Measurements from ENCODE around the gene EXOC3. TPM values are rescaled to one million over a fixed set of nuclear protein-coding genes. Genes with fewer than 3 reads are reported as not detected.

The EXOC3 gene
- total and polyA plus RNA-seq, 4 donors, result 31.3 to 88.9 (median 59.9) TPM

GRCh38 chr5:439636-440035 lies 3.3 kb upstream of the EXOC3 start:
- H3K4me3 ChIP-seq (ENCODE audit: low read length in 2 of 2), result no peak overlapping the region
- ATAC-seq (ENCODE audit: low FRiP score), result no peak
- H3K9me3 ChIP-seq (ENCODE audit: control insufficient read depth, low read length), result no peaks in the 10 kb centered on the region
- H3K4me1 ChIP-seq (ENCODE audit: control insufficient read depth in 1 of 2, insufficient read depth in 2 of 2, low read length in 2 of 2), result no peaks in the 10 kb centered on the region
- DNase-seq, result peak; percentile 32 to 68
- H3K27ac ChIP-seq (ENCODE audit: low read depth in 1 of 2, low read length in 2 of 2), result no peak overlapping the region
- no peaks in the 10 kb centered on the region for H3K36me3 ChIP-seq (ENCODE audit: control insufficient read depth in 1 of 2, insufficient read depth in 2 of 2, low read length in 1 of 2)
- 80 to 86% methylated on average over 14 of the region's 14 CpGs for WGBS, 2 donors
- intact Hi-C loops (cut with DNase I), result loop anchor here (5.0 to 10.0 kb wide), 4 partner anchors 122 to 455 kb away; partner anchors contain the start of genes BRD9 (in 1 of the 2), CEP72 (in 1 of the 2), PDCD6 (in 1 of the 2) and TRIP13 (in 1 of the 2)
- no peaks in the 10 kb centered on the region for H3K27me3 ChIP-seq (ENCODE audit: control insufficient read depth in 1 of 2, insufficient read depth in 2 of 2, low read length in 1 of 2)

GRCh38 chr5:440401-441201 lies 2.4 kb upstream of the EXOC3 start:
- H3K36me3 ChIP-seq (ENCODE audit: control insufficient read depth in 1 of 2, insufficient read depth in 2 of 2, low read length in 1 of 2), result no peaks in the 10 kb centered on the region
- no peak overlapping the region for H3K27ac ChIP-seq (ENCODE audit: low read depth in 1 of 2, low read length in 2 of 2)
- ATAC-seq (ENCODE audit: low FRiP score) (no peak), DNase-seq (peak; percentile 33 to 45)
- intact Hi-C loops (cut with DNase I), result loop anchor here in 1 of 2 donors (5.0 to 10.0 kb wide), 3 partner anchors 168 to 454 kb away; partner anchors contain the start of genes BRD9, CEP72, PDCD6 and TRIP13
- no peaks in the 10 kb centered on the region for H3K27me3 ChIP-seq (ENCODE audit: control insufficient read depth in 1 of 2, insufficient read depth in 2 of 2, low read length in 1 of 2)
- H3K4me1 ChIP-seq (ENCODE audit: control insufficient read depth in 1 of 2, insufficient read depth in 2 of 2, low read length in 2 of 2), result no peaks in the 10 kb centered on the region
- no peaks in the 10 kb centered on the region for H3K9me3 ChIP-seq (ENCODE audit: control insufficient read depth, low read length)
- 78 to 81% methylated on average over 18 of the region's 18 CpGs for WGBS, 2 donors
- no peak overlapping the region for H3K4me3 ChIP-seq (ENCODE audit: low read length in 2 of 2)

- no peaks in the 10 kb centered on the region for H3K9me3 ChIP-seq (ENCODE audit: control insufficient read depth, low read length)
- H3K36me3 ChIP-seq (ENCODE audit: control insufficient read depth in 1 of 2, insufficient read depth in 2 of 2, low read length in 1 of 2), result no peaks in the 10 kb centered on the region
- H3K4me1 ChIP-seq (ENCODE audit: control insufficient read depth in 1 of 2, insufficient read depth in 2 of 2, low read length in 2 of 2), result no peaks in the 10 kb centered on the region
- H3K27ac ChIP-seq (ENCODE audit: low read depth in 1 of 2, low read length in 2 of 2), result no peak overlapping the region
- 87 to 88% methylated on average over 5 of the region's 5 CpGs for WGBS, 2 donors
- peak overlapping the region in 1 of 2 donors; percentile 71 for H3K4me3 ChIP-seq (ENCODE audit: low read length in 2 of 2)
- DNase-seq, result peak in 1 of 2 donors; percentile 27
- no peaks in the 10 kb centered on the region for H3K27me3 ChIP-seq (ENCODE audit: control insufficient read depth in 1 of 2, insufficient read depth in 2 of 2, low read length in 1 of 2)
- intact Hi-C loops (cut with DNase I), result loop anchor here in 1 of 2 donors (5.0 to 10.0 kb wide), 3 partner anchors 170 to 453 kb away; partner anchors contain the start of genes BRD9, CEP72, PDCD6 and TRIP13
- no peak for ATAC-seq (ENCODE audit: low FRiP score)
These were observed 1.0 kb upstream of the EXOC3 start for GRCh38 chr5:441996-442334.

GRCh38 chr5:443239-444151 lies 519 bp downstream of the EXOC3 start:
- H3K4me1 ChIP-seq (ENCODE audit: control insufficient read depth in 1 of 2, insufficient read depth in 2 of 2, low read length in 2 of 2), result no peaks in the 10 kb centered on the region
- peak overlapping the region; percentile 59 to 71 for H3K4me3 ChIP-seq (ENCODE audit: low read length in 2 of 2)
- peak overlapping the region in 1 of 2 donors; percentile 19 for H3K27ac ChIP-seq (ENCODE audit: low read depth in 1 of 2, low read length in 2 of 2)
- DNase-seq, result peak in 1 of 2 donors; percentile 70
- ATAC-seq (ENCODE audit: low FRiP score), result peak; percentile 5
- no peaks in the 10 kb centered on the region for H3K27me3 ChIP-seq (ENCODE audit: control insufficient read depth in 1 of 2, insufficient read depth in 2 of 2, low read length in 1 of 2)
- intact Hi-C loops (cut with DNase I), result loop anchor here in 1 of 2 donors (5.0 to 10.0 kb wide), 3 partner anchors 171 to 451 kb away; partner anchors contain the start of genes BRD9, CEP72, PDCD6 and TRIP13
- WGBS, 2 donors, result 16 to 19% methylated on average over 44 to 62 of the region's 62 CpGs
- no peaks in the 10 kb centered on the region for H3K9me3 ChIP-seq (ENCODE audit: control insufficient read depth, low read length)
- peaks cover 0 to 8% of the 10 kb centered on the region in 2 donors for H3K36me3 ChIP-seq (ENCODE audit: control insufficient read depth in 1 of 2, insufficient read depth in 2 of 2, low read length in 1 of 2)

GRCh38 chr5:444226-444625 lies 1.2 kb downstream of the EXOC3 start:
- peaks cover 0 to 8% of the 10 kb centered on the region in 2 donors for H3K36me3 ChIP-seq (ENCODE audit: control insufficient read depth in 1 of 2, insufficient read depth in 2 of 2, low read length in 1 of 2)
- peak overlapping the region in 1 of 2 donors; percentile 71 for H3K4me3 ChIP-seq (ENCODE audit: low read length in 2 of 2)
- no peaks in the 10 kb centered on the region for H3K4me1 ChIP-seq (ENCODE audit: control insufficient read depth in 1 of 2, insufficient read depth in 2 of 2, low read length in 2 of 2)
- no peak overlapping the region for H3K27ac ChIP-seq (ENCODE audit: low read depth in 1 of 2, low read length in 2 of 2)
- no peaks in the 10 kb centered on the region for H3K9me3 ChIP-seq (ENCODE audit: control insufficient read depth, low read length)
- DNase-seq (peak; percentile 4 to 9), ATAC-seq (ENCODE audit: low FRiP score) (no peak)
- intact Hi-C loops (cut with DNase I), result loop anchor here in 1 of 2 donors (5.0 to 10.0 kb wide), 3 partner anchors 171 to 451 kb away; partner anchors contain the start of genes BRD9, CEP72, PDCD6 and TRIP13
- H3K27me3 ChIP-seq (ENCODE audit: control insufficient read depth in 1 of 2, insufficient read depth in 2 of 2, low read length in 1 of 2), result no peaks in the 10 kb centered on the region
- WGBS, 2 donors, result 78 to 89% methylated on average over 8 of the region's 8 CpGs

GRCh38 chr5:445591-445990 lies 2.6 kb downstream of the EXOC3 start:
- intact Hi-C loops (cut with DNase I), result loop anchor here in 1 of 2 donors (10.0 kb wide), 2 partner anchors 169 to 449 kb away; partner anchors contain the start of genes BRD9, CEP72 and TRIP13
- no peaks in the 10 kb centered on the region for H3K4me1 ChIP-seq (ENCODE audit: control insufficient read depth in 1 of 2, insufficient read depth in 2 of 2, low read length in 2 of 2)
- peak; percentile 34 to 38 for DNase-seq
- no peak overlapping the region for H3K27ac ChIP-seq (ENCODE audit: low read depth in 1 of 2, low read length in 2 of 2)
- H3K4me3 ChIP-seq (ENCODE audit: low read length in 2 of 2), result no peak overlapping the region
- H3K27me3 ChIP-seq (ENCODE audit: control insufficient read depth in 1 of 2, insufficient read depth in 2 of 2, low read length in 1 of 2), result no peaks in the 10 kb centered on the region
- 91 to 92% methylated on average over 10 of the region's 10 CpGs for WGBS, 2 donors
- H3K36me3 ChIP-seq (ENCODE audit: control insufficient read depth in 1 of 2, insufficient read depth in 2 of 2, low read length in 1 of 2), result peaks cover 0 to 8% of the 10 kb centered on the region in 2 donors
- H3K9me3 ChIP-seq (ENCODE audit: control insufficient read depth, low read length), result no peaks in the 10 kb centered on the region
- no peak for ATAC-seq (ENCODE audit: low FRiP score)

GRCh38 chr5:446066-446882 lies 3.3 kb downstream of the EXOC3 start:
- intact Hi-C loops (cut with DNase I), result loop anchor here in 1 of 2 donors (10.0 kb wide), 2 partner anchors 169 to 449 kb away; partner anchors contain the start of genes BRD9, CEP72 and TRIP13

More at GRCh38 chr5:446066-446882, 3.3 kb downstream of the EXOC3 start:
- Histone ChIP-seq H3K36me3 (ENCODE audit: control insufficient read depth in 1 of 2, insufficient read depth in 2 of 2, low read length in 1 of 2) (peaks cover 0 to 8% of the 10 kb centered on the region in 2 donors), H3K9me3 (ENCODE audit: control insufficient read depth, low read length) (no peaks in the 10 kb centered on the region), H3K27me3 (ENCODE audit: control insufficient read depth in 1 of 2, insufficient read depth in 2 of 2, low read length in 1 of 2) (no peaks in the 10 kb centered on the region), H3K27ac (ENCODE audit: low read depth in 1 of 2, low read length in 2 of 2) (no peak overlapping the region), H3K4me1 (ENCODE audit: control insufficient read depth in 1 of 2, insufficient read depth in 2 of 2, low read length in 2 of 2) (no peaks in the 10 kb centered on the region), H3K4me3 (ENCODE audit: low read length in 2 of 2) (no peak overlapping the region)
- DNase-seq (peak in 1 of 2 donors; percentile 53), ATAC-seq (ENCODE audit: low FRiP score) (no peak)
- 88 to 89% methylated on average over 19 of the region's 19 CpGs for WGBS, 2 donors
